Esophagus mucosa (tissue), 1 donor: ENCODE measurements around the gene FXN. TPM values are rescaled to one million over a fixed set of nuclear protein-coding genes. Genes with fewer than 3 reads are reported as not detected.

Experiments used
- ATAC-seq: fragments of 200-7000 bp; cut with Tn5 transposase; one replicate; pipeline ENCODE4 v1.9.1; 2020
- total RNA-seq: library from RNA; stranded (reverse); gene quantifications from one replicate; pipeline ENCODE4 v1.2.4, GENCODE V29; 2023
- donor health status: DM: yes; HTN: yes; CAD: no.

FXN gene
- total RNA-seq, 1 donor from 2014 or later, result 7.8 TPM

- ATAC-seq, result no peak
These were observed 109.7 kb downstream of the FXN start for GRCh38 chr9:69145144-69145715.

GRCh38 chr9:69147041-69147834 is 111.7 kb downstream of the FXN start:
- ATAC-seq, result no peak

- ATAC-seq, result no peak
These were observed 113.8 kb downstream of the FXN start for GRCh38 chr9:69149321-69149807.

Other genes starting within 250 kb of the FXN start
- gene PRKACG, start 21.6 kb upstream of the FXN start, total RNA-seq, result not detected
- gene TJP2, start 138.5 kb downstream of the FXN start, total RNA-seq, result 113 TPM